Measurements from ENCODE around the gene TRAPPC12. TPM values are rescaled to one million over a fixed set of nuclear protein-coding genes. Genes with fewer than 3 reads are reported as not detected.

Gene TRAPPC12
- total RNA-seq, 1 experiment from 2014 or later: 86.0 TPM

DNA sequence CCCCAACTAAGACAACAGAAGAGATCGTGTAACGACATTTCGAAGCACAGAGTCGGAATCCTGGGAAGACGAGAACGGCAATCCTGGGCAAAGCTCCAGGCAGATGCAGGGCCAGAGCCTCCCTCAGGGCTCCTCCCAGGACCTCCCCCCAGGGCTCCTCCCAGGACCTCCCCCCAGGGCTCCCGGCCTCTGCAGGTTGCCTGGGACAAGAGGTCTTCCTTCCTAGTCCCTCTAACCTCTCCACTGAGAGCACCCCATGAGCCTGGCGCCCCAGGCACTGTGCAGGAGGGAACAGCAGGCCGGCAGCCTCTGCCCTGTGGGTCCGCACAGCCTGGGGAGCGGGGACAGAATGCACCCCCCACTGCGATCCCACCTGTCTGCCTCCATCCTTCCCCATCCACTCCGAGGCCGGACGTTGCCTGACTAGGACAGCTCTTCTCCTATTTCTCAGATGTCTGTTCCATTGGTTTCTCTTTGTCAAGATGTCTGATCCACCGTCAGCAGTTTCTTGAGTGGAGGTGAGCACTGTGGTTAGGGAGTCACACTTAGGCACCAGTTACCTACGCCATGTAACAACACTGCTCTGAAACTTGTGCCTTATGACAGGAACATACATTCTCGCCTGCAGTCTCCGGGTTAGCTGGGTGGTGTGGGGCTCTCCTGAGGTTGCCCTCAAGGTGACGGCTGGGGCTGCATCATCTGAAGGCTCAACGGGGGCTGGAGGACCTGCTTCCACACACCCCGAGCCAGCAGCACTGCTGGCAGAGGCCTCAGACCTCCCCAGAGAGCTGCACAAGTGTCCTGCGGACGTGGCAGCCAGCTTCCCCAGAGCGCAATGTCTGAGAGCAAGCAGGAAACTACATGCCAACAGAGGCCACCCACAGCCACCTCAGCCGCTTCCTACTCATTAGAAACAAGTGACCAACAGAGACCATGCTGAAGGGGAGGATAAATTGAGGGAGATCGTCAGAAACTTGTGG lies 111.0 kb downstream of the TRAPPC12 start:
- Histone ChIP-seq H2BK20ac (ENCODE audit: low read depth, low read length, poor library complexity, severe bottlenecking) (no peak overlapping the region), H3K4me1 (ENCODE audit: insufficient read depth, low read length) (no peaks in the 10 kb centered on the region), H2BK120ac (ENCODE audit: low read depth, low read length, poor library complexity, severe bottlenecking) (no peak overlapping the region), H3K27ac (ENCODE audit: insufficient read length, low read depth, low read length) (no peak overlapping the region), H3K27me3 (ENCODE audit: insufficient read depth, low read length) (no peaks in the 10 kb centered on the region), H3K18ac (ENCODE audit: insufficient read length, low read depth, low read length) (no peak overlapping the region), H2BK15ac (ENCODE audit: low read depth, low read length) (no peak overlapping the region), H3K9ac (ENCODE audit: extremely low read depth, insufficient read length, low read length) (no peak overlapping the region), H3K4me2 (ENCODE audit: insufficient read depth, insufficient read length, low read length) (no peak overlapping the region), H2BK5ac (ENCODE audit: insufficient read length, low read length) (no peak overlapping the region), H4K5ac (ENCODE audit: insufficient read length, low read depth, low read length) (no peak overlapping the region), H3K23me2 (ENCODE audit: insufficient read length, low read depth, low read length, poor library complexity, severe bottlenecking) (no peaks in the 10 kb centered on the region), H4K20me1 (ENCODE audit: control insufficient read depth, insufficient read depth, insufficient read length) (no peaks in the 10 kb centered on the region), H3K79me1 (ENCODE audit: insufficient read depth, low read depth, low read length, poor library complexity, severe bottlenecking) (no peaks in the 10 kb centered on the region), H4K91ac (ENCODE audit: insufficient read length, low read depth, low read length) (no peak overlapping the region), H4K8ac (replicated peaks; ENCODE audit: insufficient read length, low read depth, low read length) (no peak overlapping the region), H2AFZ (ENCODE audit: low read length) (no peak overlapping the region), H3K4ac (ENCODE audit: low read depth, low read length) (no peak overlapping the region), H3K14ac (ENCODE audit: insufficient read depth, low read length) (no peak overlapping the region), H3K23ac (ENCODE audit: insufficient read length, low read depth, low read length) (no peak overlapping the region), H3K56ac (ENCODE audit: insufficient read length, low read depth, low read length) (no peak overlapping the region), H3K9me3 (ENCODE audit: control insufficient read depth, low read depth, low read length) (no peaks in the 10 kb centered on the region), H3T11ph (ENCODE audit: low read length) (no peak overlapping the region), H2AK5ac (ENCODE audit: insufficient read length, low read length) (no peak overlapping the region), H3K79me2 (ENCODE audit: insufficient read depth, low read length) (no peaks in the 10 kb centered on the region), H2BK12ac (ENCODE audit: insufficient read length, low read depth, low read length) (no peak overlapping the region)
- H3K27me3 Mint-ChIP-seq (ENCODE audit: low read depth): no peaks in the 10 kb centered on the region
- no CpG with 5 or more reads among the region's 27 CpGs for WGBS (ENCODE audit: extremely low coverage, insufficient read length, low lambda C conversion rate)
- DNase-seq: peak; percentile 28
- H3K4me1 Mint-ChIP-seq: peaks cover 17 to 28% of the 10 kb centered on the region in 2 experiments
- H3K36me3 Mint-ChIP-seq (ENCODE audit: insufficient read depth in 1 of 3, low read depth in 3 of 3): peaks cover 9 to 19% (median 13%) of the 10 kb centered on the region in 3 experiments
- no peak overlapping the region for H3K4me3 Mint-ChIP-seq
- peak overlapping the region in 2 of 3 experiments; percentile 57 to 68; a peak in 2 of 7 replicates for H3K27ac Mint-ChIP-seq
- no peak for TF ChIP-seq CTCF (conservative IDR thresholded peaks at IDR 0.05)
- peaks cover 3 to 8% of the 10 kb centered on the region in 2 experiments; a peak in 2 of 5 replicates for H3K9me3 Mint-ChIP-seq

All from H9 (cell line).